Type B pancreatic cell (in vitro differentiated cells): ENCODE measurements around the gene SRRD. TPM values are rescaled to one million over a fixed set of nuclear protein-coding genes. Genes with fewer than 3 reads are reported as not detected.
"Not testable (repeated sequence)": the region's sequence is repeated elsewhere in the genome, so short reads cannot be mapped to it uniquely, and the experiment has no call there.

Experiments
- DNase-seq: peaks from one replicate; pipeline ENCODE4 v3.0.0; 2021; ENCODE audit warnings: mixed read lengths; ENCODE audit not compliant: unreplicated experiment; ENCODE audit errors: extremely low spot score
- H3K27ac Mint-ChIP-seq: 2 replicates; pipeline ENCODE4 v1.8.0; 2021; ENCODE audit warnings: mild to moderate bottlenecking, mixed read lengths
- H3K27me3 Mint-ChIP-seq: 2 replicates; pipeline ENCODE4 v1.8.0; 2021; ENCODE audit warnings: mixed read lengths
- H3K36me3 Mint-ChIP-seq: 2 replicates; pipeline ENCODE4 v1.8.0; 2021; ENCODE audit warnings: mixed read lengths
- H3K4me1 Mint-ChIP-seq: one replicate; pipeline ENCODE4 v1.8.0; 2021; ENCODE audit warnings: mixed read lengths; ENCODE audit not compliant: unreplicated experiment
- H3K4me3 Mint-ChIP-seq: 2 replicates; pipeline ENCODE4 v1.8.0; 2021; ENCODE audit warnings: mild to moderate bottlenecking, mixed read lengths
- H3K9me3 Mint-ChIP-seq: 2 replicates; pipeline ENCODE4 v1.8.0; 2021; ENCODE audit warnings: mixed read lengths
- total RNA-seq: library from RNA; stranded (reverse); gene quantifications from 2 replicates; pipeline ENCODE4 v1.2.1, GENCODE V29; 2021; ENCODE audit warnings: low replicate concordance
- TF ChIP-seq, protein P1 (sequence below): fragments of 200-600 bp; sonication (generic); conservative IDR thresholded peaks from 2 replicates; pipeline ENCODE4 v1.5.0; 2021; ENCODE audit warnings: antibody characterized with exemption, mild to moderate bottlenecking

SRRD gene
- total RNA-seq, 1 donor from 2014 or later, result 27.7 TPM

DNA sequence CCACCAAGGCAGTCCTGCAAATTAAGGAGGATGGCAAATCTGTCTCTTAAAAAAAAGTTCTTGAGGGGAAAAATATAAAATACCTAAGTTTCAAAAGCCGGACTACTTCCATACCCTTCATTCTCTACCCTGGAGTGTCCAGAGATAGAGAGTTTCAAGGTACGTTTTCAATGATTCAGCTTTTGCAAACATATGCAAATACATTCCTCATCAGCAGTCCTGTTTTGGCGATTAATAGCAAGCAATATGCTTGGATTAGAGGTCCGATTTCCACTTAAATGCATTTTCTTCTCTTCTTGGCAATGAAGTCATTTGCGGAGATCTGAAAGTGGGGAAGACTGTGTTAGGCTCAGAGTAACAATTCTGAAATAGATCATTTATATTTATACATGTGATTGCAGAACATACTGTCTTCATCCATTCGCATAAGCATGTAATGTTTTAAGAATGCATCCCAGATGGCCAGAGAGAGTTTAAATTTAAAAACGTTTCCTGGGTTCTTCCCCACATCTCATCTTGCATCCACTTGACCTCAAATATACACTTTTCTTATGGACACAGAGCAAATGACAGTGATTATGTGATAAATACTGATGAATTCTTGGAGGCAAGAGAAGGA lies 42.4 kb downstream of the SRRD start:
- H3K27me3 Mint-ChIP-seq, result no peaks in the 10 kb centered on the region
- no peak for DNase-seq
- no peak overlapping the region for H3K27ac Mint-ChIP-seq
- no peaks in the 10 kb centered on the region for H3K9me3 Mint-ChIP-seq
- TF ChIP-seq, protein P1, sequence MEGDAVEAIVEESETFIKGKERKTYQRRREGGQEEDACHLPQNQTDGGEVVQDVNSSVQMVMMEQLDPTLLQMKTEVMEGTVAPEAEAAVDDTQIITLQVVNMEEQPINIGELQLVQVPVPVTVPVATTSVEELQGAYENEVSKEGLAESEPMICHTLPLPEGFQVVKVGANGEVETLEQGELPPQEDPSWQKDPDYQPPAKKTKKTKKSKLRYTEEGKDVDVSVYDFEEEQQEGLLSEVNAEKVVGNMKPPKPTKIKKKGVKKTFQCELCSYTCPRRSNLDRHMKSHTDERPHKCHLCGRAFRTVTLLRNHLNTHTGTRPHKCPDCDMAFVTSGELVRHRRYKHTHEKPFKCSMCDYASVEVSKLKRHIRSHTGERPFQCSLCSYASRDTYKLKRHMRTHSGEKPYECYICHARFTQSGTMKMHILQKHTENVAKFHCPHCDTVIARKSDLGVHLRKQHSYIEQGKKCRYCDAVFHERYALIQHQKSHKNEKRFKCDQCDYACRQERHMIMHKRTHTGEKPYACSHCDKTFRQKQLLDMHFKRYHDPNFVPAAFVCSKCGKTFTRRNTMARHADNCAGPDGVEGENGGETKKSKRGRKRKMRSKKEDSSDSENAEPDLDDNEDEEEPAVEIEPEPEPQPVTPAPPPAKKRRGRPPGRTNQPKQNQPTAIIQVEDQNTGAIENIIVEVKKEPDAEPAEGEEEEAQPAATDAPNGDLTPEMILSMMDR, result no peak
- no peaks in the 10 kb centered on the region for H3K36me3 Mint-ChIP-seq
- no peaks in the 10 kb centered on the region for H3K4me1 Mint-ChIP-seq
- H3K4me3 Mint-ChIP-seq, result no peak overlapping the region

DNA sequence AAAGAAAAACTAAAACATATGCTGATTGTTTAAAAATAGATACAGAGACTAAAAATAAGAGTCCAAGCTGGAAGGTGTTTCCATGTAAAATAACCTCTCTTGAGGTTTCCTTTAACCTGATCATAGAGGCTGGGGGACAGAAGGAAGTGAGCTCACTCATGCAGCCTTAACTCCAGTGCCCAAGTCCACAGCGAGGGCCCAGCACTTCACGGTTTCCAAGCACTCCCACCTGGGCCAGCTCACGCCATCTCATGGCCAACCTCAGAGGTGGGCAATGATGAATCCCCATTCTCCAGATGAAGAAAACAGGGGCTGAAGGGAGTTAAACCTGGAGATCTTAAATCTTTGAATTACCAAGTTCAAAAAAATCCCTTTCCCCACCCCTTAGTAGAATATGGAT lies 43.5 kb downstream of the SRRD start:
- no peak overlapping the region for H3K27ac Mint-ChIP-seq
- TF ChIP-seq, protein P1, result no peak
- H3K4me1 Mint-ChIP-seq, result no peaks in the 10 kb centered on the region
- no peaks in the 10 kb centered on the region for H3K36me3 Mint-ChIP-seq
- H3K27me3 Mint-ChIP-seq, result no peaks in the 10 kb centered on the region
- no peaks in the 10 kb centered on the region for H3K9me3 Mint-ChIP-seq
- H3K4me3 Mint-ChIP-seq, result no peak overlapping the region
- no peak for DNase-seq

DNA sequence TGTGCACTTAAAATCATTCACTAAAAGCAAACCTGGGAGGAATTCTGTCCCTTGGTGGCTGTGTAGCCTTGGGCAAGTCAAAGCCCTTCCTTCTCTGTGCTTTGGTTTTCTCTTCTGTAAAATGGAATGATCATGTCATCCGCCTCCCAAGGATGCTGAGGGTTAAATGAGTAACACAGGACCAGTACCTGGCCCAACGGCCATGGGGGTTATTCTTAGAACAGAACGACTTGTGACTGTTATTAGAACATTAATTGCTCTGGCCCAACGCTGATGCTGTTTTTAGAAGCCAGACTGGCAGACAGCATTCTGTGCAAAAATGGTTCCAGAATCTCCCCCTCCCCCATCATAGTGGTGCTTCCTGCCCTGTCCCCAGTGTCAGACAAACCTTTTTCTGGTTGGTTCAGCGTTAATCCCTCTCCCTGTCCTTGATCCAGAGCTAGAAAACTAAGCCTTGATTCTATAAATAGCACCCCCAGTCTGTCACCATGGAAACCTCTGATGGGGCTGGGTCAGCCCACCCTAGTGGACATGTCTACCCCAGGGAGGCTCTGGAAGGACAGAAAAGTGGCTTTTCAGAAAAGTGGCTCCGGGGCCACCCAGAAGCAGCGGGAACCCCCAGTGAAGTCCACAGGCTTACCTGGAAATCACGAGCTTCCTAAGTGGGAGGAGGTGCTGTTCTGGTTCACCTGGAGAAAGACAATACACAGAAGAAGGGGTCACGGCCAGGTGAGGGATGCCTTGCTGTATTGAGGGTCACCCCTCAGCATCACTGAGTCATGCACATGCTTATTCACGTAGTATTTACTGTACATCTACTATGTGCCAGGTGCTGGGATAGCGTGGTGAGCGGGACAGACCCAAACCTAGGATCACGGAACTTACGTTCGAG lies 44.1 kb downstream of the SRRD start:
- DNase-seq, result no peak
- H3K36me3 Mint-ChIP-seq, result no peaks in the 10 kb centered on the region
- no peaks in the 10 kb centered on the region for H3K27me3 Mint-ChIP-seq
- no peaks in the 10 kb centered on the region for H3K9me3 Mint-ChIP-seq
- H3K27ac Mint-ChIP-seq, result no peak overlapping the region
- TF ChIP-seq, protein P1, result no peak
- no peak overlapping the region for H3K4me3 Mint-ChIP-seq
- no peaks in the 10 kb centered on the region for H3K4me1 Mint-ChIP-seq

DNA sequence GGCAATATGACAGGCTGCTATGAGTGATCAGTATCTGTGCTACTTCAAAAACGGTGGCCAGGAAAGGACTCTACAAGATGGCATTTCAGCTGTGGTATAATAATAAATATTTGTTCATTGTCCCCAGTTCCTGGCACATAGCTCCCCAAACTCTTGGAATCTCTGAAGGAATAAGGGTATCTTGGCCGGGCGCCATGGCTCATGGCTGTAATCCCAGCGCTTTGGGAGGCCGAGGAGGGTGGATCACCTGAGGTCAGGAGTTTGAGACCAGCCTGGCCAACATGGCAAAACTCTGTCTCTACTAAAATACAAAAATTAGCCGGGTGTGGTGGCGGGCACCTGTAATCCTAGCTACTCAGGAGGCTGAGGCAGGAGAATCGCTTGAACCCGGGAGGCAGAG lies 44.8 kb downstream of the SRRD start:
- H3K9me3 Mint-ChIP-seq, H3K4me3 Mint-ChIP-seq, DNase-seq, H3K4me1 Mint-ChIP-seq, H3K27me3 Mint-ChIP-seq, H3K36me3 Mint-ChIP-seq, H3K27ac Mint-ChIP-seq: not testable (repeated sequence)

DNA sequence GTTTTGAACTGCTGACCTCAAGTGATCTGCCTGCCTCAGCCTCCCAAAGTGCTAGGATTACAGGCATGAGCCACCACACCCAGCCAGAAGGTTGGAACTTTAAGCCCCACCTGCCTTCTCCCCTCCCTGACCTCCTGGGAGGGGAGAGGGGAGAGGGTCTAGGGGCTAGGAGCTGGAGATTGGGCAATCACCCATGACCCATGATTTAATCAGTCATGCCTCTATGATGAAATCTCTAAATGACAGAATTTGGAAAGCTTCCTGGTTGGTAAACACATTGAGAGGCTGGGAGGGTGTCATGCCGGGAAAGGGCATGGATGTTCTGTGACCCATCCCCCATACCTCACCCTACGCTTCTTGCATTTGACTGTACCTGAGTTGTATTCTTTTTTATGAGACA lies 45.7 kb downstream of the SRRD start:
- Mint-ChIP-seq H3K4me1 (no peaks in the 10 kb centered on the region), H3K9me3 (no peaks in the 10 kb centered on the region), H3K27ac (no peak overlapping the region), H3K36me3 (no peaks in the 10 kb centered on the region), H3K4me3 (no peak overlapping the region), H3K27me3 (no peaks in the 10 kb centered on the region)
- TF ChIP-seq, protein P1, result no peak
- DNase-seq, result no peak

DNA sequence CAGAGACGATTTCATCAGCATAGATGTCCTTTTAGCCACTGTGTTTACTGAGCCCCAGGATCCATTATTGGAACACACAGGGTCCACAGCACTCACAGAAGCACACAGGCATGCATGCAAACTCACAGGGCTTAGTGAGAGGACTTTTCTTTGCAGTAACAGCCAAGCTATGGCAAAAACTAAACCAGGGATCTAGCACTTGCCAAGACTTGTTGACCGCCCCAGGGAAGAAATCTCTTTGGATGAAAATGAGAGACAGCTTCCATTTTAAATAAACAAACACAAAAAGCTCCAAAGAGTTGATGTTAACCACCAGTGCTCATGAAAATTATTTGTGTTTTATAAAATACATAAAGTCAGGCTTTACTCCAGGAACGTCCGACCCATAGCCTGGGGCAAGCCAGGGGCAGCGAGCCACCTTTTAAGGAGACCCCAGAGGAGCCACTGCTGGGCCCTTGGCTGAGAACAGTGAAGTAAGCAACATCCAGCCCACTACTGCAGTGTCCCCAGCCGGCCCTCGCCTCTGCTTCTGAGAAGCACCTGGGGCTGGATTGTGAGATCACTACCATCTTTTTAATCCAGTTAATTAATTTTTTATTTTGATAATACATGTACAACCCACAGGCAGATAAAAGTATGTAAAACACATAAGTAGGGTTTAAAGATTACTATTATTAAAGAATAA lies 50.6 kb downstream of the SRRD start:
- Mint-ChIP-seq H3K4me1 (no peaks in the 10 kb centered on the region), H3K27ac (no peak overlapping the region), H3K27me3 (no peaks in the 10 kb centered on the region), H3K4me3 (no peak overlapping the region), H3K36me3 (no peaks in the 10 kb centered on the region), H3K9me3 (no peaks in the 10 kb centered on the region)
- TF ChIP-seq, protein P1, result no peak
- no peak for DNase-seq
